HG02610 (cell line): ENCODE measurements around the gene IFNAR2.
A peak's percentile ranks its signal among the peaks of the same experiment; 100 is the strongest.
"Not testable (repeated sequence)": the region's sequence is repeated elsewhere in the genome, so short reads cannot be mapped to it uniquely, and the experiment has no call there.

Experiments used
- ATAC-seq: cut with Tn5 transposase; IDR thresholded peaks from one replicate; pipeline ENCODE4 v1.9.1; 2021; ENCODE audit warnings: mild to moderate bottlenecking, moderate library complexity; ENCODE audit not compliant: unreplicated experiment

The IFNAR2 gene

GRCh38 chr21:33241846-33242245 lies 12.1 kb downstream of the IFNAR2 start:
- no peak for ATAC-seq

GRCh38 chr21:33242846-33243245 lies 13.1 kb downstream of the IFNAR2 start:
- not testable (repeated sequence) for ATAC-seq

DNA sequence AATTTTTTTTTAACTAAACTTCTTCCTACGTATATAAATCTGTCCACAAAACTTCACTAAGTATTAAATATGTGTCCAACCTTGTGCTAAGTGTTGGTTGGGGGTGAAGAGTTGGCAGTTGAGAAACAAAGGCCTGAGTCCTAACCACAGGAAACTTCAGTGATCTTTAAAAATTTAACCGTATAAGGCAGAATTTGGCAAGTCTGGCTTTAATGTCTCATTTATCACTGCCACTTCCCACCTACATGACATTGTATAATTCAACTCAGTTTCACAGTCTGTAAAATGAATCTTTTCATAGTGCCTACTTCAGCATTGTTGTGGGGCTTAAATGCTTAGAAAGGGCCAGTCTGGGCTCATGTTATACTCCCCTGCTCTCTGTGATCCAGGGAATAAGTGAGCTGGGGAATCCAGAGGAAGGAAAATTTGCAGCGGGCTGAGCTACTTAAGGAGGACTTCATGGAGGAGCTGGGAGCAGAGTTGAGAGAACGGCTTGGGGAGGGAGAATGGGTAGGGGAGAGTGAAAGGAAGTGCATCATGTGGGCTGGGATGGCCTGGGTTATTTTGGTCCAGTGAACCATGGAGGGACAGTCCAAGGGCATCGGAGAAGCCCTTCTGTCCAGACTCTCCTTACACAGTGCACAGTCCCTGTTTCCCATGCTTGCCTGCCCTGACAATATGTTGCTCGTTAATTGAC lies 14.5 kb downstream of the IFNAR2 start:
- ATAC-seq: no peak

DNA sequence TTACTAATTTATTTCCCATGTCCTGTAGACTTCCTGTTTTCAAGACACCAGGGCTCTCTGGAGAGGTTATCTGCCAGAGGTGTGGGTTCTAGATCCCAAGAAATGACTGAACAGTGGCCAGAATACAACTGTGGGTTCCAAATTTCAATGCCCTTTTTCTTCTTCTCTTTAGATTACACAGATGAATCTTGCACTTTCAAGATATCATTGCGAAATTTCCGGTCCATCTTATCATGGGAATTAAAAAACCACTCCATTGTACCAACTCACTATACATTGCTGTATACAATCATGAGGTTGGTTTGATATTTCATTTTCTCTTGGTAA lies 15.0 kb downstream of the IFNAR2 start:
- no peak for ATAC-seq

DNA sequence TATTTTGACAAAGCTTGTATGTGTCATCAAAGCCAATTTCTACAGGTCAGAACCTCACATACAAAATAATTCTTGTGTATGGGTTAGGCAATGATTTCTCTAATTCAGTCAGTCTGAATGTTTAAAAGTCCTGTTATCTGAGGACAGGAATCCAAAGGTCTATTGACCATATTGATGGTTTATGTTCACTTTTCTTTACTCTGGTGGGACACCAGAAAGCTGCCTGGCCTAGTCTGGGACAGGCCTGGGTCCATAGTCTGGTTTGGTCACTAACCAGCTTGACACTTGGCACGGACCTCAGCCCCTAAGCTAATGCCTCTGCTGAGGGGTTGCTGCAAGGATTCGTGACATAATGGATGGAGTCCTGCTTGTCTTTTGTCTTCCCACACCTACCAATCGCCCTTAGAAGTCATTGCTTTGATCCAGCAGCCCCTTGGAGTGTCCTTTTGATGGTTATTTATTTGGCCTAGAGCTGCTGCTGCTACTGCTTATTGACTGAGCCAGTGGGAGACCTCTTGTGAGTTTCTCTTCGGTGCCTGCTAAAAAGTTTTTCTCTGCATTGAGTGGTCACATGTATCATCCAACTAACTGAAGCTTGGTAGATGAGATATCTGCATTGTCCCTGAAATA lies 15.7 kb downstream of the IFNAR2 start:
- ATAC-seq: no peak

DNA sequence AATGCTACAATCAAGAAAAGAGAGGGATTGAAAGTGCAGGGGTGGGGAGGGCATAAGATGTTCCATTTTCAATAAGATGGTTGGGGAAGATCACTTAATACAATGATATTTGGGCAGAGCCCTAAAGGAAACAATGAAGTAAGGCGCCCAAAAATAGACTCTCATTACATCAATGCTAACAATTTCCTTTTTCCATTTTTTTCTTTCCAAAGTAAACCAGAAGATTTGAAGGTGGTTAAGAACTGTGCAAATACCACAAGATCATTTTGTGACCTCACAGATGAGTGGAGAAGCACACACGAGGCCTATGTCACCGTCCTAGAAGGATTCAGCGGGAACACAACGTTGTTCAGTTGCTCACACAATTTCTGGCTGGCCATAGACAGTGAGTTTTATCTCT lies 16.8 kb downstream of the IFNAR2 start:
- ATAC-seq: no peak

GRCh38 chr21:33246963-33247362 lies 17.2 kb downstream of the IFNAR2 start:
- no peak for ATAC-seq

- ATAC-seq: no peak
Observed at GRCh38 chr21:33247599-33247998, 17.9 kb downstream of the IFNAR2 start.

GRCh38 chr21:33249331-33250002 lies 19.7 kb downstream of the IFNAR2 start:
- no peak for ATAC-seq

DNA sequence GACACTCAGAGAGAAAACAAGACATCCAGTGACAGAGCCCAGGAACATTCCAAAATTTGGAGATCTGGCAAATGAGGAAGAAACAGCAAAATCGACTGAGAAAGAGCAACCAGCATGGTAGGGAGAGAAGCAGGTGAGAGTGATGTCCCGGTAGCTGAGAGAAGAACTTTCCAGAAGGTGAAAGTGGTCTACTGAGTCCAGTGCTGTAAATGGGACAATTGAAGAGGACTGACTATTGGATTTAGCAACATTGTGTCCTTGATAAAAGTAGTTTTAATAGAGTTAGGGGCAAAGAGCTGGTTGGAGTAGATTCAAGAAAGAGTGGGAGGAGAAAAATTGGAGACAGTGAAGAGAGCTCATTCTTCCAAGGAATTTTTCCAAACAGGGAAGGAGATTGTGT lies 21.4 kb downstream of the IFNAR2 start:
- no peak for ATAC-seq

- not testable (repeated sequence) for ATAC-seq
Observed at GRCh38 chr21:33253382-33253781, 23.6 kb downstream of the IFNAR2 start.

DNA sequence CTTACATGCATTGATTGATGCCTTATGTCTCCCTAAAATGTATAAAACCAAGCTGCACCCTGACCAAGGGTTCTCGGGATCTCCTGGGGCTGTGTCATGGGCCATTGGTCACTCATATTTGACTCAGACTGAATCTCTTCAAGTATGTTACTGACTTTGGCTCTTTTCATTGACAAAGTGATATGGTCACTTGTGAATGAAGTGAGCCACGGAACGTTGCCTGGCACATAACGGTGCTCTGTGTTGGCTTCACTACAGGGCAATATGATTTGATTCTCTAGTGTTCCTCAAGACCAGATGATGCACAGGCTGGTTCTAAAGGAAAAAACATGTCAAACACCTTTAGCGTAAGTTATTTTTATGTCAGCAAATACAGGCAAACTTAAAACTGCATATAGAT lies 25.0 kb downstream of the IFNAR2 start:
- no peak for ATAC-seq

- peak; percentile 49 for ATAC-seq
Observed at GRCh38 chr21:33255404-33255803, 25.7 kb downstream of the IFNAR2 start.

- ATAC-seq: no peak
Observed at GRCh38 chr21:33256019-33256418, 26.3 kb downstream of the IFNAR2 start.

GRCh38 chr21:33257094-33257803 lies 27.5 kb downstream of the IFNAR2 start:
- no peak for ATAC-seq

GRCh38 chr21:33258475-33258874 lies 28.7 kb downstream of the IFNAR2 start:
- no peak for ATAC-seq

DNA sequence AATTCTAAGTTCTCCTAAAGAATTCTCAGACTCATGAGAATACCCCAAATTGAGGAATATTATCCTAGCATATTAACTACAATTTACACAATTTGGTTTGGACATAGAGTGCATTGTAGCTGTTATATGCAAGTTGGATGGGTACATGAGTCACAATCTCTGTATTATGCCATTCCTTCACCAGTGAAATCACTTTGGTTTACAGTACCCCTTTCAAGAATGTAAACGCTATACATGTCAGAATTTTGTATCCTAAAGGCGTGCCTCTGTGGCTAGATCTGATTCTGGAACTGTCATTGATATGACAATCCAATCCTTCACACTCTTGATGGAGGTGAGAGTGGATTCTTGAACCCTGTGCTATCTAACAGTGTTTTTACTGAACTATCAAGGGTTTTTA lies 29.7 kb downstream of the IFNAR2 start:
- ATAC-seq: no peak

GRCh38 chr21:33259995-33260394 lies 30.3 kb downstream of the IFNAR2 start:
- ATAC-seq: no peak

- ATAC-seq: no peak
Observed at GRCh38 chr21:33261635-33262034, 31.9 kb downstream of the IFNAR2 start.

DNA sequence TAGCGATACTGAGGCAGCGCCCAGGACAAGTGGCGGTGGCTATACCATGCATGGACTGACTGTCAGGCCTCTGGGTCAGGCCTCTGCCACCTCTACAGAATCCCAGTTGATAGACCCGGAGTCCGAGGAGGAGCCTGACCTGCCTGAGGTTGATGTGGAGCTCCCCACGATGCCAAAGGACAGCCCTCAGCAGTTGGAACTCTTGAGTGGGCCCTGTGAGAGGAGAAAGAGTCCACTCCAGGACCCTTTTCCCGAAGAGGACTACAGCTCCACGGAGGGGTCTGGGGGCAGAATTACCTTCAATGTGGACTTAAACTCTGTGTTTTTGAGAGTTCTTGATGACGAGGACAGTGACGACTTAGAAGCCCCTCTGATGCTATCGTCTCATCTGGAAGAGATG lies 33.2 kb downstream of the IFNAR2 start:
- ATAC-seq: no peak

DNA sequence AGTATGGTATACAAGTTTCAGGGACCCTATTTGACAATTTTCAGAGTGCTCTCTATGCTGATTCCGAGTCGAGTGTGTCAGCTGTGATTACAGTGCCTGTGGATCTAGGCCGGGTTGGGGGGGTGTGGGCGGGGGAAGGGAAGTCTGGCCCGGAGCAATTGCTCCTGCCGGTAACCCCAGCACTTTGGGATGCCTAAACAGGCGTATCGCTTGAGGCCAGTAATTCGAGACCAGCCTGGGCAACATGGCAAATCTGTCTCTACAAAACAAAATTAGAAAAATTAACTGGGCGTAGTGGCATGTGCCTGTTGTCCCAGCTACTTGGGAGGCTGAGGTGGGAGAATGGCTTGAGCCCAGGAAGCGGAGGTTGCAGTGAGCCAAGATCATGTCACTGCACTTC lies 34.8 kb downstream of the IFNAR2 start:
- no peak for ATAC-seq

DNA sequence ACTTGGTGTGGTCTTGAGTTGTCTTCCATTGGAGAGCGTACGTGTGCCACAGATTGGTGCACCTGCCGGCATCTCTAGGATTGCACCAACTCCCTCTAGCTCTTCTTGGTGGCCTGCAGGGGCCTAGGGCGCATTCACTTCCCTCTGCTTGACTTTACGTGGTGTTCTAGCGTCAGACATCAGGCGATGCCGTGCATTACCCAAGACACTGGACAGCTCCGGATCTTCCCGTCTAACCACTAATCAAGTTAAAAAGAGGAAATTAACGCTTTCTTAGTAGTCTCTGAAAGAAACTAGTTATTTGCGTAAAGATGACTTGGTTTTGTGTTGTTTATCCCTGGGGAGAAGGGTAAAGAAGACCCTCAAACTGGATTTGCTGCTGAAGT lies 35.9 kb downstream of the IFNAR2 start:
- peak; percentile 24 for ATAC-seq
